ENCODE results near the gene ATP11B.

The ATP11B gene

DNA sequence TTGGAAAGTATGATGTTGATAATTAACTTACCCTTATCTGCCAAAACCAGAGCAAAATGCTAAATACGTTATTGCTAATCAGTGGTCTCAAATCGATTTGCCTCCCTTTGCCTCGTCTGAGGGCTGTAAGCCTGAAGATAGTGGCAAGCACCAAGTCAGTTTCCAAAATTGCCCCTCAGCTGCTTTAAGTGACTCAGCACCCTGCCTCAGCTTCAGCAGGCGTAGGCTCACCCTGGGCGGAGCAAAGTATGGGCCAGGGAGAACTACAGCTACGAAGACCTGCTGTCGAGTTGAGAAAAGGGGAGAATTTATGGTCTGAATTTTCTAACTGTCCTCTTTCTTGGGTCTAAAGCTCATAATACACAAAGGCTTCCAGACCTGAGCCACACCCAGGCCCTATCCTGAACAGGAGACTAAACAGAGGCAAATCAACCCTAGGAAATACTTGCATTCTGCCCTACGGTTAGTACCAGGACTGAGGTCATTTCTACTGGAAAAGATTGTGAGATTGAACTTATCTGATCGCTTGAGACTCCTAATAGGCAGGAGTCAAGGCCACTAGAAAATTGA is 127.3 kb downstream of the ATP11B start:
- Mint-ChIP-seq H3K36me3 (peaks cover 8% of the 10 kb centered on the region), H3K27me3 (no peaks in the 10 kb centered on the region), H3K27ac (no peak overlapping the region), H3K4me3 (no peak overlapping the region), H3K9me3 (no peaks in the 10 kb centered on the region), H3K4me1 (peaks cover 8% of the 10 kb centered on the region)
- no peak for ATAC-seq (ENCODE audit: low read depth)
- DNase-seq (ENCODE audit: low spot score in 2 of 2): no peak

DNA sequence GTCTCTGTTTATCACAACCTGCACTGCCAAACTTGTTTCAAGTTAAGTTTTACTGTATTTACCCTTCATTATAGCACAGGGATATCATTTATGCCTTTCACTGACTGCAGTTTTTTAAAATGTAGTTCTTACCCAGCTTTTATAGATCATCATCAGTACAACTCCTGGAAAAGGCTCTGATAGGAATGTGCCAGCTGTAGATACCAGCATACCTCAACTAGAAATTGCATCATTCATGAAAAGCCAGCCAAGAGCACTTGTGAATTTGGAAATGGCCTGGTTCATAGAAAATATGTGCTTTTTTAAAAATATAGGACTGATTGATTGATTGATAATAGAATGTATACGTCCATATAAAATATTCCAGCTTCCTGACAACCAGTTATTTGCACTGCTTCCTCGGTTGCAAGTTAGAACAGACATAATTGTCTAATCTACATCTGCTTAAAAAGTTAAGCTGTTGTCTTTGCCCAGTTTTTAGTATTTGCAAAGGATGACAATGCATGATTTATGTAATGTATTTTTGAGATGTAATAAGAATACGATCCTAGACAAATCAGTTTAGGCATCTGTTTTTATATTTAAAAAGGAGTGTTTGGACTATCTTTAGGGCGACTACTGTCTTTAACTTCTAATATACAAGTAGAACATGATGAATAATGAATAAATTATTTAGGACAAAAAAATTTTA is 128.5 kb downstream of the ATP11B start:
- no peaks in the 10 kb centered on the region for H3K27me3 Mint-ChIP-seq
- peaks cover 4% of the 10 kb centered on the region for H3K9me3 Mint-ChIP-seq
- peaks cover 7% of the 10 kb centered on the region for H3K36me3 Mint-ChIP-seq
- ATAC-seq (ENCODE audit: low read depth) (no peak), DNase-seq (ENCODE audit: low spot score in 2 of 2) (no peak)
- H3K27ac Mint-ChIP-seq: peak overlapping the region; percentile 79
- no peak overlapping the region for H3K4me3 Mint-ChIP-seq
- peaks cover 8% of the 10 kb centered on the region for H3K4me1 Mint-ChIP-seq

DNA sequence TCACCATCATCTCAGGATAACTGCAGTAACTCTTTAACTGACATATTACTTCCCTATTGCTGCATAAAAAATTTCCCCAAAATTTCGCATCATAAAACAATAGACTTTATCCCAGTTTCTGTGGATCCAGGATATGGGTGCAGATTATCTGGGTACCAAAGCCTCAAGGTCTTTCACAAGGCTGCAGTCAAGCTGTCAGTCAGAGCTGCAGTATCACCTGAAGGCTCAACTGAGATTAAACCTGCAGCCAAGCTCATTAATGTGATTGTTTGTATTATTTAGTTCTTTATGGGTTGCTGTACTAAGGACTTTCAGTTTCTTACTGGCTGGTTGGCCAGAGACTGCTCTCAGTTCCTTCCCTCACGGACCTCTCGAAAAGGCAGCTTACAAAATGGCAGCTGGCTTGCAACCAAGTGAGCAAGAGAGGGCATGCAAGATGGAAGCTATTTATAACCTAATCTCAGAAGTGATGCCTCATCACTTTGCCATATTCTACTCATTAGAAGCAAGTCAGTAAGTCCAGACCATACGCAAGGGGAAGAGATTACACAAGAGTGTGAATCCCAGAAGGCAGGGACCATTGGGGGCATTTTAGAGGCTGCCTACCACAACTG is 132.1 kb downstream of the ATP11B start:
- peaks cover 8% of the 10 kb centered on the region for H3K4me1 Mint-ChIP-seq
- ATAC-seq (ENCODE audit: low read depth): peak; percentile 45
- peaks cover 12% of the 10 kb centered on the region for H3K36me3 Mint-ChIP-seq
- no peak for DNase-seq (ENCODE audit: low spot score in 2 of 2)
- no peak overlapping the region for H3K4me3 Mint-ChIP-seq
- H3K9me3 Mint-ChIP-seq: peaks cover 6% of the 10 kb centered on the region
- peak overlapping the region; percentile 14 for H3K27ac Mint-ChIP-seq
- no peaks in the 10 kb centered on the region for H3K27me3 Mint-ChIP-seq

DNA sequence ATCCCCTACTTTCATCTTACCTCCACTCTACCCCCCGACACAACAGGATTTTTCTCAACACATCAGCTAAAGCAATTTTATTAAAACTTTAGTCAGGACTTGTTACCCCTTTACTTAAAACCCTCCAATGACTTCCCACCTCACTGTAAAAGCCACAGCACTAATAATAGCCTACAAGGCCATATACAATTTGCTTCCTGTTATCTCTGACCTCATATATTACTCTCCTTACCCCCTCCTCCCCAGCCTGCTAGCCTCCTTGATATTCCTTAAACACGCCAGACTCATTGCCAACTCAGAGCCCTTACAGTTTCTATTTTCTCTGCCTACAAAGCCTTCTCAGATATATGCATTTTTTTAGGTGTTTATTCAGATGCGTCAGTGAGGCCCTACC is 132.6 kb downstream of the ATP11B start:
- Mint-ChIP-seq H3K27me3 (no peaks in the 10 kb centered on the region), H3K4me1 (peaks cover 8% of the 10 kb centered on the region), H3K4me3 (no peak overlapping the region), H3K9me3 (peaks cover 6% of the 10 kb centered on the region), H3K27ac (peak overlapping the region; percentile 14), H3K36me3 (peaks cover 7% of the 10 kb centered on the region)
- ATAC-seq (ENCODE audit: low read depth) (no peak), DNase-seq (ENCODE audit: low spot score in 2 of 2) (no peak)

DNA sequence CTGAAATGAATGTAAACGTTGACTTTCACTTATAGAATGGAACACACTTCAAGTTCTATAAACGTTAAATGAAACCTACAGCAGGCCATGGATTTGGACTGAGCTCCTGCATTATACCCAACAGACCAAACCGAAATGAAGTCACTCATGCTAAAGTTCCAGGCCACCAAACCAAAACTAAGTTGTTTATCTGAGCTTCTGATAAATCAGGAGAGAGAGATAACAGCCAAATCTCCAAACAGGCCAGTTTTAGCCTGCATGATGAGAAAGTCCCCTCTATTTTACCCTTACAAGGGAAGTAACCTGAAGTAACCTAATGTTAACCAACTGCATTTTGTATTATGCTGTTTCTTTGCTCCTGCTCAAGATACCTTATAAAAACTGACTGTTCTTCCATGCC is 142.5 kb downstream of the ATP11B start:
- Mint-ChIP-seq H3K9me3 (peaks cover 3% of the 10 kb centered on the region), H3K4me1 (peaks cover 6% of the 10 kb centered on the region), H3K27me3 (no peaks in the 10 kb centered on the region), H3K27ac (peak overlapping the region; percentile 35), H3K36me3 (peaks cover 8% of the 10 kb centered on the region), H3K4me3 (no peak overlapping the region)
- DNase-seq (ENCODE audit: low spot score in 2 of 2) (no peak), ATAC-seq (ENCODE audit: low read depth) (no peak)

DNA sequence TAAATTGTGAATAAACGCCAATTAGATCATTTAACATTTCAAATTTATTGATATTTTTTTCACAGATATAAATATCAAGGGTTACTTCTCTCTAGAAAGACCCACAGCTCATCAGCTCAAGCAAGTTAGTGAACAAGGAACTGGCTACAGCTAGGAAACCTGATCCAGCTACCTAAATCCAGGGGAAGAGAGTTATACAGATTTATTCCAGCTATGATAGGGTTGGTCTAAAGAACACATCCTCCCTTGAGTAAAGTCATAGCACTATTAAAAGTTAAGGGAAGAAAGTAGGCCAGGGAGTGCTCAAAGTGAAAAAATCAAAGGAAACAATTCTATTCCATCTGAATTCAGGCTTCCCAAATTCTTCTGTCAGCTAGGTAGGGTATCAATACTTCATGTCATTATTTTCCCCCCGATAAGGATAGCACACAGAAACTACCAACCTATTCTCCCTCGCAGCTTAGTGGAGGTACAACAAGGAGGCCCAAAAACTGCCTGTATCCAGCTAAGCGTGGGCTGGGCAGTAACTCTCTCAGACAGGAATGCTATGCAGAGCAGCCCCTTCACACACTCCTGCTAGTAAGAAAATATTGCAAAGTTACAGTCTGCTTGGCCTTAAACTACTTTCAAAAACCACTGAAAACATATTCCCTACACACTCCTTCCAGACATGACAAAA is 143.1 kb downstream of the ATP11B start:
- H3K4me1 Mint-ChIP-seq: peaks cover 6% of the 10 kb centered on the region
- H3K27me3 Mint-ChIP-seq: no peaks in the 10 kb centered on the region
- peaks cover 3% of the 10 kb centered on the region for H3K9me3 Mint-ChIP-seq
- no peak overlapping the region for H3K4me3 Mint-ChIP-seq
- ATAC-seq (ENCODE audit: low read depth) (no peak), DNase-seq (ENCODE audit: low spot score in 2 of 2) (no peak)
- H3K36me3 Mint-ChIP-seq: peaks cover 5% of the 10 kb centered on the region
- peak overlapping the region; percentile 35 for H3K27ac Mint-ChIP-seq

DNA sequence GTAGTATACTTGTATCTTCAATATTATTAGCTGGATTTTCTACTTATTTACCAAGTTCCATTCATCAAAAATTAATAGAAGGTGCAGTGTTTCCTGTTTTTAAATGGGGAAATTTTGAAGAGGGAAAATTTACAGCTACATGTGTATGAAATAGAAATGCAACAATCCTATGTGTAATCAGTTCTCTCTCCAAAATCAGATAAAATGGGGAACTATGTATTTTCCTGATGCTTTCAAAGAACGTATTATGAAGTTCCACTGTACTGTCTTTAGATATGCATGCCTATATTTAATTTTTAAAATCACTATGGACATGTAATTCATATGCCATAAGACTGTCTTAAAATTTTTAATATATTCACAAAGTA is 143.6 kb downstream of the ATP11B start:
- Mint-ChIP-seq H3K27ac (no peak overlapping the region), H3K4me1 (peaks cover 6% of the 10 kb centered on the region), H3K36me3 (peaks cover 5% of the 10 kb centered on the region)

DNA sequence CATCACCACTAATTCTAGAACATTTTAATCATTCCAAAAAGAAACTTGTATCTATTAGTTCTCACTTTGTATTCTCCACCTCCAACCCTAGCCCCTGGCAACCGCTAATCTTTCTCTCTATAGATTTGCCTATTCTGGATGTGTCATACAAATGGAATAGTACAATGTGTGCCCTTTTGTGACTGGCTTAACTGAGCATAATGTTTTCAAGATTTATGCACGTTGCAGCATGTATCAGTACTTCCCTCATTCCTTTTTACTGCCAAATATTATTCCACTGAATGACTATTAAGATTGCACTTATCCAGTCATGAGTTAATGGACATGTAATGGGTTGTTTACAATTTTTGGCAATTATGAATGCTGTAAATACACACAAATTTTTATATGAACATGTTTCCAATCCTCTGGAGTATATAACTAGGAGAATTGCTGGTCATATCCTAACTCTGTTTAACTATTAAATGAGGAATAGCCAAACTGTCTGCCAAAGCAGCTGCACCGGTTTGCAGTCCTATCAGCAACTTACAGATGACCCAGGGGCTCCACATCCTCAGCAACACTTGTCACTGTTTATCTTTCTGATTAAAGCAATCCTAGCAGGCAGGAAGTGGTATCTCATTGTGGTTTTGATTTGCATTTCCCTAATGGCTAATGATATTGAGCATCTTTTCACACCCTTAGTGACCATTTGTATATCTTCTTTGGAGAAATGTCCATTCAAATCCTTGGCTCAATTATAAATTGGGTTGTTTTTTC is 144.2 kb downstream of the ATP11B start:
- no peak for DNase-seq (ENCODE audit: low spot score in 2 of 2)
- H3K4me3 Mint-ChIP-seq: no peak overlapping the region
- no peak overlapping the region for H3K27ac Mint-ChIP-seq

More for the DNA sequence above, 143.6 kb downstream of the ATP11B start:
- DNase-seq (ENCODE audit: low spot score in 2 of 2): no peak
- no peak overlapping the region for H3K4me3 Mint-ChIP-seq
- no peaks in the 10 kb centered on the region for H3K27me3 Mint-ChIP-seq
- no peak for ATAC-seq (ENCODE audit: low read depth)
- H3K9me3 Mint-ChIP-seq: peaks cover 3% of the 10 kb centered on the region

DNA sequence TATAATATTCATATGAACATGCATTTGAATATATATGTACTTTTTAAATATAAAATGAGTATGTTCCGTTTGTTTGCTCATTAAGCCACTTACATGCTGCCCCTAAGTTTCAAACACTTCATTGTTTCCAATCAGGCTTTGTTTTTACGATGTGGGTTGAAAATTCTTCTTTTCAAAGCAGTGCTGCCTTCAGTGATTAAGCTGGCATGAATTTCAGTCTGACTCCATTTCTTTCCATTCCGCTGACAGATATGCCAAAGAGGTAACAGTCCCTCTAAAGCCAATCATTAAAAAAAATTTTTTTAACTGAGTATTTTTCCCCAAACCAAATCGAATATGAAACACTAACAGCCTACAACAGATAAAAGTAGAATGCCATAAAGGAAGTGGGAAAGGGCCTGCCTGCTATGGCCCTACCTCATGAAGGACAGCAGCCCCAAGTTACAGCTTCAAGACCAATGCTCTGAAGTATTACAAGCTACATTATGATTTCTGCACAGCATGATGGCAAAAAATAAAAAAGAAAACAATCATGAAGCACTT is 147.0 kb downstream of the ATP11B start:
- ATAC-seq (ENCODE audit: low read depth) (no peak), DNase-seq (ENCODE audit: low spot score in 2 of 2) (no peak)
- H3K27ac Mint-ChIP-seq: no peak overlapping the region
- no peaks in the 10 kb centered on the region for H3K9me3 Mint-ChIP-seq
- no peak overlapping the region for H3K4me3 Mint-ChIP-seq
- no peaks in the 10 kb centered on the region for H3K27me3 Mint-ChIP-seq
- peaks cover 7% of the 10 kb centered on the region for H3K36me3 Mint-ChIP-seq
- H3K4me1 Mint-ChIP-seq: peaks cover 9% of the 10 kb centered on the region

More for the DNA sequence above, 144.2 kb downstream of the ATP11B start:
- Mint-ChIP-seq H3K27me3 (no peaks in the 10 kb centered on the region), H3K4me1 (peaks cover 6% of the 10 kb centered on the region), H3K36me3 (peaks cover 3% of the 10 kb centered on the region), H3K9me3 (no peaks in the 10 kb centered on the region)
- peak; percentile 78 for ATAC-seq (ENCODE audit: low read depth)

DNA sequence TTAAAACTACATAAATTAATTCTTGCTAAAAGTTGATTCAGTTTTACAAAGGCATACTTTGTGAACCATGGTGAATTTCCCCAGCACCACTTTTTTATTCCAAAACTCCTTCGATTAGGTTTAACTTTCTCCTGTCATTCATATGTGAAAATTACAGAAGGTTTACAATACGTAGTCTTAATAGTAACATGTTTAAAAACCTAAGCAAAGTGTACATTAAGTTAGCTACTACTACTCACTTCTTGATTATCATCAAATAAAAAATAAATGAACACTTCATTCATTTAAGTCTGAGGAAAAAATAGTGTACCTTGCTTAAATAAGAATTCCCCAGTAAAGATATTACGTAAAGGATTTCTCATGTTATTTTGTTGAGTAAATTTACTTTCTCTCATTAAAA is 148.4 kb downstream of the ATP11B start:
- DNase-seq (ENCODE audit: low spot score in 2 of 2): no peak
- Mint-ChIP-seq H3K27ac (no peak overlapping the region), H3K27me3 (no peaks in the 10 kb centered on the region), H3K9me3 (no peaks in the 10 kb centered on the region), H3K36me3 (peaks cover 15% of the 10 kb centered on the region), H3K4me3 (no peak overlapping the region), H3K4me1 (peaks cover 5% of the 10 kb centered on the region)
- no peak for ATAC-seq (ENCODE audit: low read depth)

DNA sequence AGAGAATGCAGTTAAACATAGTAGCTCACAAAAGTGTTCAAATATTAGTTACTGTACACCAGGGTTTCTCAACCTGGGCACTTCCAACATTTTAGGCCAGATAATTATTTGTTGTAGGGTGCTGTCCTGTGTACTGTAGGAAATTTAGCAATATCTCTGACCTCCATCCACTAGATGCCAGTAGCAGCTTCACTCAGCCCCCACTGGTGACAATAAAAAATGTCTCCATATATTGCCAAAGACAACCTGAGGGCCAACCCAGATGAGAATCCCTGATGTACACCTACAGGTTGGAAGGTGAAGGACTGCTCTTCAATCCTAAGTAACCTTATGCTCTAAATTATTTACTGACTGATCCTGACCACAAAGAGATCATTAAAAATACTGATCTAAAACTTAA is 154.6 kb downstream of the ATP11B start:
- no peak for DNase-seq (ENCODE audit: low spot score in 2 of 2)
- Mint-ChIP-seq H3K4me1 (peaks cover 5% of the 10 kb centered on the region), H3K27ac (no peak overlapping the region), H3K9me3 (no peaks in the 10 kb centered on the region), H3K4me3 (no peak overlapping the region), H3K36me3 (peaks cover 29% of the 10 kb centered on the region), H3K27me3 (no peaks in the 10 kb centered on the region)
- ATAC-seq (ENCODE audit: low read depth): peak; percentile 75

DNA sequence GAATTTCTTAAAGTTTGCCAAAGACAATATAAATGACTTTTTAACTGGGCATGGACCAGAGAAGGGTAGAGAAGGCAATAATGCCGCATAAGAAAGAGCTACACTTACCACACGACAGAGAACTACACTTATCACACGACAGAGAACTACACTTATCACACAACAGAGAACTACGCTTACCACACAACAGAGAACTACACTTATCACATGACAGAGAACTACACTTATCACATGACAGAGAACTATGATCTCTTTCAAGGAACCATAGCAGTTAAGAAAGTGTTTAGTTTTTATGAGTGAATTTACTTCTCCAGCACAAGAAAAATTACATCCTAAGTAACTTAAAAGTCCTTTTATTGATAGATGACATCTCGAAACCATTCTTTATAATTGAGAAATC is 155.0 kb downstream of the ATP11B start:
- peaks cover 30% of the 10 kb centered on the region for H3K36me3 Mint-ChIP-seq
- no peaks in the 10 kb centered on the region for H3K27me3 Mint-ChIP-seq
- ATAC-seq (ENCODE audit: low read depth) (no peak), DNase-seq (ENCODE audit: low spot score in 2 of 2) (no peak)
- H3K4me1 Mint-ChIP-seq: peaks cover 5% of the 10 kb centered on the region
- no peak overlapping the region for H3K4me3 Mint-ChIP-seq
- H3K27ac Mint-ChIP-seq: no peak overlapping the region
- H3K9me3 Mint-ChIP-seq: no peaks in the 10 kb centered on the region

DNA sequence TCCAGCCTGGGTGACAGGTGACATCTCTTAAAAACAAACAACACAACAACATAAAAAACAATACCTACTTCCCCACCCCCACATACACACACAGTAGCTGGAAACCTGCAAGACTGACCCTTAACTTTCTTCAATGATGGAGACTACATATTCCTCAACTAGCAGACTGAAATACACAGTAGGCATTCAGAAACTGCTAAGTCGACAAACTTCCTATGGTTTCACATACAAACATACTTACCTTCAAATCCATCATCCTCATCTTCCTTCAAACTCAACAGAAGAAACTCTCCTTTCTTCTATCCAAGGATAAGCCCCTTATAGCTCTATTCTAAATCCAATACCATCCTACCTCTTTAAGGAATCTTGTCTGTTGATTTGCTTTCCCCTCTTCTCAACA is 156.4 kb downstream of the ATP11B start:
- Mint-ChIP-seq H3K36me3 (peaks cover 30% of the 10 kb centered on the region), H3K27ac (no peak overlapping the region), H3K9me3 (no peaks in the 10 kb centered on the region), H3K27me3 (no peaks in the 10 kb centered on the region), H3K4me1 (peaks cover 3% of the 10 kb centered on the region), H3K4me3 (no peak overlapping the region)
- ATAC-seq (ENCODE audit: low read depth) (no peak), DNase-seq (ENCODE audit: low spot score in 2 of 2) (no peak)
